GM12873 (cell line): Measurements from ENCODE around the gene STK32B.

Source experiments
- CTCF ChIP-seq: IDR thresholded peaks from 2 replicates; pipeline ENCODE4 v1.5.1; 2012; ENCODE audit warnings: low read depth, mild to moderate bottlenecking, moderate library complexity, low read length, control low read depth; ENCODE audit not compliant: insufficient read depth; ENCODE audit errors: missing control alignments

Gene STK32B

GRCh38 chr4:5188130-5188529 lies 136.8 kb downstream of the STK32B start:
- TF ChIP-seq CTCF, result no peak

GRCh38 chr4:5191831-5192230 lies 140.6 kb downstream of the STK32B start:
- TF ChIP-seq CTCF, result no peak

- TF ChIP-seq CTCF, result no peak
Observed at GRCh38 chr4:5192271-5192670, 141.0 kb downstream of the STK32B start.

GRCh38 chr4:5192678-5193077 lies 141.4 kb downstream of the STK32B start:
- no peak for TF ChIP-seq CTCF

- TF ChIP-seq CTCF, result no peak
Observed at GRCh38 chr4:5198656-5199541, 147.6 kb downstream of the STK32B start.

- TF ChIP-seq CTCF, result no peak
Observed at GRCh38 chr4:5199912-5200311, 148.6 kb downstream of the STK32B start.

- TF ChIP-seq CTCF, result no peak
Observed at GRCh38 chr4:5200513-5200912, 149.2 kb downstream of the STK32B start.
